ENCODE data around the gene HDHD5.

- TF ChIP-seq CTCF (IDR thresholded peaks at IDR 0.05) (no peak), EZH2 (IDR thresholded peaks at IDR 0.05) (no peak), EZH2phosphoT487 (IDR thresholded peaks at IDR 0.05) (no peak)
Measured at GRCh38 chr22:17117400-17117799, 41.7 kb downstream of the HDHD5 start.

All from neural progenitor cell (in vitro differentiated cells).